Activated CD4-positive, alpha-beta T cell treated with anti-CD3 and anti-CD28 coated beads for 48 hours (primary cell): ENCODE measurements around the gene TCF3.
"Not testable (repeated sequence)": the region's sequence is repeated elsewhere in the genome, so short reads cannot be mapped to it uniquely, and the experiment has no call there.

Experiments
- DNase-seq: peaks from one replicate; pipeline ENCODE4 v3.0.0-alpha.2; 2020

TCF3 gene

DNA sequence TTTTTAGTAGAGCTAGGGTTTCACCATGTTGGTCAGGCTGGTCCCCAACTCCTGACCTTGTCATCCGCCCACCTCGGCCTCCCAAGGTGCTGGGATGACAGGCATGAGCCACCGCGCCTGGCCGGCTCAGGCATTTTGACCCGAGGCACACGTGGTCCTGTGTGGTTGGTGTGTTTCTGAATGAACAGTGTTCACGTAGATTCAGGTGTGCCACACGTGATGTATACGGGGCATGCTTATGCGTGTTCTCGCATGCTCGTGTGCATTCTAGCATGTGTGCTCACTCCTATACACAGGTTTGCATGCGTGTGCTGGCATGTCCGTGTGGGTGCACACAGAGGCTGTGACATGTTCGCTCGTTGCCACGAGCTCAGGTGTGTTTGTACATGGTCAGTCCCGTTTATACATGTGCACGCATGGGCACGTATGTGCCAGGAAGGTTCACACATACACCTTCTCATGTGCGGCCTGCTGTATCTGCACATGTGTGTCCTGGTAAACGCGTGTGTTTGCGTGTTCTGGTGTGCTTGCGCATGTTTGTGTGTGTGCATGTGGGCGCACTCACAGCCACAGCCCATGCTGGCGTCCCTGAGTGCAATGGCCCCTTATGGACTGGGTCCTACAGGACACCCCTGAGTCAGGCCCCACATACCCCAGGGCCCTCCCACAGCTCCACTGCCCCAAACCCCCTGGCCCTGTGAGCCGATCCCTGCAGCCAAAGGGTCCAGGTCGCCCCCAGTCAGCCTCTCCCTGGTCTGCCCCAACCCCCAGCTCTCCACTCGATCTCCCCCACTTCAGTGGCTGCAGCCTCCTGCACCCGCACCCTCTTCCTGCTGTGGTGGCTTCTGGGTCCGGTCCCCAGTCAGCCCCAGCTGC is 20.6 kb upstream of the TCF3 start:
- no peak for DNase-seq

GRCh38 chr19:1672038-1672768 is 19.8 kb upstream of the TCF3 start:
- DNase-seq = peak; percentile 68

GRCh38 chr19:1671716-1672037 is 19.3 kb upstream of the TCF3 start:
- no peak for DNase-seq

DNA sequence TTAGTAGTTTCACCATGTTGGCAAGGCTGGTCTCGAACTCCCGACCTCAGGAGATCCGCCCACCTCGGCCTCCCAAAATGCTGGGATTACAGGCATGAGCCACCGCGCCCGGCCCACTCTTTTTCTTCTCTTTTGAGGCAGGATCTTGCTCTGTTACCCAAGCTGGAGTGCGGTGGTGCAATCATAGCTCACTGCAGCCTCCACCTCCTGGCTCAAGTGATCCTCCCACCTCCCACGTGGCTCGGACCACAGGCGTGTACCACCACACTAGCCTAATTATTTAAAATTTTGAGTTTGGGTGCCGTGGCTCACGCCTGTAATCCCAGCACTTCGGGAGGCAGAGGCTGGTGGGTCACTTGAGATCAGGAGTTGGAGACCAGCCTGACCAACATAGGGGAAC is 18.3 kb upstream of the TCF3 start:
- DNase-seq = not testable (repeated sequence)

DNA sequence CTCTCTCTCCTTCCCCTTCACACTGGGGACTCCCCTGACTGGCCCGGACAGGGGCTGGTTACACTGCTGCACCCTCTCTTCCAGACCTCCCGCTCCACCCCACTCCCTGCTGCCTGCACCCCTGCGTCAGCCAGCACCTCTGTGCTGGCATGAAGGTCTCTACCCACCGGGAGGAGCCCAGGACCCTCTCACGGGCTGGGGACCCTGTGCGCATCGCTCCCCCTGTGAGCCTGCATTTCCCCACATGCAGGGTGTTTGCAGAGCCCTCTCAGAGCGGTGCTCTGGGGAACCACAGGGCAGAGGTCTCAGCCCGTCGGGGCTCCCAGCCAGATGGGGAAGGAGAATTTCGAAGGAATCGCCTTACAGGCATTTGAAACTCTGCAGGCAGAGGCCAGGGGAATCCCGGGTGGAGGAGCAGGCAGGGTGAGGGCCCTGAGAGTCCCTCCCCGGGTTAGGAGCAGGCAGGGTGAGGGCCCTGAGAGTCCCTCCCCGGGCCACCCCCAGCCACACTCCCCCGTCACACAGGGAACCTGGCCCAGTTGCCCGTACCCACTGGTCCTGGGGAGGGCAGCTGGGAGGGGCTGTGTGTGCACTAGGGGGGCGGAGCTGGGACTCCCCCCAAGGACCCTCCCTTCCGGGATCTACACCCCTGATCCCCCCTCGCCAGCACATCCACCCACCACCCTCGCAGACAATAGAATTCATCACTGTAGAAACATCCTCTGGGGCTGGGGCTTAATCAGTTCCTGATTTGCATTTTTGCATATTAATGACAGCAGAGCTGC is 16.3 kb upstream of the TCF3 start:
- no peak for DNase-seq

GRCh38 chr19:1668048-1668485 is 15.7 kb upstream of the TCF3 start:
- DNase-seq = no peak

DNA sequence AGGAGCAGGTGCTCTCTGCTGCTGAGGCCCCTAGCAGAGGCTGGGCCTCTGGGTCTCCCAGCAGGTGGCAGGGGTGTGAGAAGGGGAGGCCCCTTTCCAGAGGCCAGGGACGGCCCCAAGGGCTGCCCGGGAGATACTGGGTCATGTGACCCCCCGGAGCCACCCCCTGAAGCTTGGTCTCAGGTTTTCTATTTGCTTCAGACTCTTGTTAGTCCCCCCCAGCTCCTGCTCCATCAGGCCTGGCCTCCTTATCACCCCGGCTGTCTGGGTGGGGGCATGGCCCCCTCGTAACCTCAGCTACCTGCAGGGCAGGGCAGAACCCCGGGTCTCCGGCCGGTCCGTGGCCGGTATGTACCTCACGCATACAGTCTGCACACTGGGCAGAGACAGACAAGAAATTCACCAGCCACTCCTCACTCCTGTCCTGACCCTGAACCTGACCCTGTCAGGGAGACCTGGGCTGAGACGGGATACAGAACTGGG is 13.2 kb upstream of the TCF3 start:
- no peak for DNase-seq

GRCh38 chr19:1663852-1664251 is 11.4 kb upstream of the TCF3 start:
- peak; percentile 40 for DNase-seq

GRCh38 chr19:1663227-1663626 is 10.8 kb upstream of the TCF3 start:
- DNase-seq = not testable (repeated sequence)

GRCh38 chr19:1661995-1662394 is 9.6 kb upstream of the TCF3 start:
- DNase-seq = no peak

DNA sequence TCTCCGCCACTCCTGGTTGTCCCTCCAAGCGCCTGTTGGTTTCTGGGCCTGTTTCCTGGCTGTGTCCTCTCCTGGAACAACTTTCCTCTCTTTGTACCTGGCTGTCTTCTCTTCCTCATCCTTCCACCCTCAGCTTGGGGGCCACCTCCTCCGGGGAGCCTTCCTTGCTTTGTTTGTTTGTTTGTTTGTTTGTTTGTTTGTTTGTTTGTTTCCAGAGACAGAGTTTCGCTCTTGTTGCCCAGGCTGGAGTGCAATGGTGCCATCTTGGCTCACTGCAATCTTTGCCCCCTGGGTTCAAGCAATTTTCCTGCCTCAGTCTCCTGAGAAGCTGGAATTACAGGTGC is 6.6 kb upstream of the TCF3 start:
- DNase-seq = no peak

- no peak for DNase-seq
Observed at GRCh38 chr19:1658150-1659083, 6.0 kb upstream of the TCF3 start.

DNA sequence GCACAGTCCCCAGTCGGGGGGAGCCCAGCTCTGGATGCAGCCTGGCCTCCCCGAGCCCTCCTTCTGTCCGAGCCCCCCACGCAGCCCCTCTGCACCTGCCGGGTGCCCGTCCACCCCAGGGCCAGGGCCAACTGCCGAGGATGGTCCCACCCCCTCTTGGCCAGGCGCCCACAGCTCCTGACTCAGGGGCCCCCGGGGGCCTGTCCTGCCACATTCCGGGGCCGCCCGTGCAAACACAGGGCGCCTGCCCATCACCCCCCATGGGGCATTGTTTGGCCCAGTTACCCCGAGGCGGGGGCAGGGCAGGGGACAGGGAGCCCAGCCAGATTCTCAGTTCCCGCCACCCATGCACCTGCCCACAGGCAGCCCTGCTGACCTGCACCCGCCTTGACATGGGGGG is 5.3 kb upstream of the TCF3 start:
- no peak for DNase-seq

GRCh38 chr19:1656988-1657536 is 4.6 kb upstream of the TCF3 start:
- DNase-seq = no peak

DNA sequence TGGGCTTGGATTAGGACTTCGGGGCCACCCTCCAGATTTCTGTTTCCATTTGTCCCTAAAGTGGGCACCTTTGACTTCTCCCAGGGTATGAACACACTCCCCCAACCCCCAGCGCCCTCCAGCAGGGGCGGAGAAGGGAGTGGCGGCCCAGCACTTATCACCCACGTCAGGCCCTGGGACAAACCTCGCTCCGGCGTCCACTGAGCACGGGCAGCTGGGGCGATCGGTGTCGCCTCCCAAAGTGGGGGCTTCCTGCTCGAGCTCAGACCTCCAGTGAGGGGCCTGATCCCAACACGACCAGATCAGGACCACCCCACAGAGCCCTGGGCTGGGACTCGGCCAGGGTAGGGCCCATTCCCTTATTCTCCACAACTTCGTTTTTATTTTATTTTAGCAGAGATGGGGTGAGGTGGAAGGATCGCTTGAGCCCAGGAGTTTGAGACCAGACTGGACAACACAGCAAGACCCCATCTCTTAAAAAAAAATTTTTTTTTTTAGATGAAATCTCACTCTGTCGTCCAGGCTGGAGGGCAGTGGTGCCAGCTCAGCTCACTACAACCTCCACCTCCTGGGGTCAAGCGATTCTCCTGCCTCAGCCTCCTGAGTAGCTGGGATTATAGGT is 3.7 kb upstream of the TCF3 start:
- no peak for DNase-seq

DNA sequence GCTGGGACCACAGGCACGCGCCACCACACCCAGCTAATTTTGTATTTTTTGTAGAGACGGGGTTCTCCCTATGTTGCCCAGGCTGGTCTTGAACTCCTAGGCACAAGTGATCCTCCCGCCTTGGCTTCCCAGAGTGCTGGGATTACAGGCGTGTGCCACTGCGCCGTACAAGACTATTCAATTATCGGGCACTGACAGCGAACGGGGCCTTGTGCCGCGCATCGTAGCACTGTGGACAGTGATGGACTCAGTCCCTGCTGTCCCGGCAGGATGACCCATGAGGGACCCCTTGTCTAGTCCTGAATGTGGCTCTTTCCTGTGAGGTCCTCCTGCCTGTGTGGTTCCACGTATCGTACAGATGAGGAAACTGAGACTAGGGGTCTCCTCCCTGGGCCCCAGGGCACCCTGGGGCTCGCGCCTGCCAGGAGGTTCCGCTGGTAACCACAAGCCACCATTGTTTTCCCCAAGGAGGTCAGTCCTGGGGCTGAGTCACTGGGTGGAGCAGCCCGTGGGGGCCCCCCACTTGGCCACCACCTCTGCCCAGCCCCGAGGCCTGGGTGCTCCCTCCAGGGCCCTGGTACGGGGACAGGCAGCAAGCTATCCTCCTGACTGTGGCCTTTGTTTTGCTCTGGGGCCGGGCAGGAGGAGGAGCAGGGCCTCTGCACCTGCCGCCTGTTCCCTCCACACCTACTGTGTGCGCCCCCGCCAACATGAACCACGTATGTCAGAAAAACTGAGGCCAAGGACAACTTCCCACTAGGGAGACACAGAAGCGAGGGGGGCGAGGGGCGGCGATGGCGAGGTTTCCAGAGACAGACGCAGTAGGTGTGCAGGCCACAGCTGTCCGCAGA is 2.9 kb upstream of the TCF3 start:
- DNase-seq = no peak

- no peak for DNase-seq
Observed at GRCh38 chr19:1654178-1654792, 1.9 kb upstream of the TCF3 start.

GRCh38 chr19:1653300-1653628 is 849 bp upstream of the TCF3 start:
- DNase-seq = no peak

DNA sequence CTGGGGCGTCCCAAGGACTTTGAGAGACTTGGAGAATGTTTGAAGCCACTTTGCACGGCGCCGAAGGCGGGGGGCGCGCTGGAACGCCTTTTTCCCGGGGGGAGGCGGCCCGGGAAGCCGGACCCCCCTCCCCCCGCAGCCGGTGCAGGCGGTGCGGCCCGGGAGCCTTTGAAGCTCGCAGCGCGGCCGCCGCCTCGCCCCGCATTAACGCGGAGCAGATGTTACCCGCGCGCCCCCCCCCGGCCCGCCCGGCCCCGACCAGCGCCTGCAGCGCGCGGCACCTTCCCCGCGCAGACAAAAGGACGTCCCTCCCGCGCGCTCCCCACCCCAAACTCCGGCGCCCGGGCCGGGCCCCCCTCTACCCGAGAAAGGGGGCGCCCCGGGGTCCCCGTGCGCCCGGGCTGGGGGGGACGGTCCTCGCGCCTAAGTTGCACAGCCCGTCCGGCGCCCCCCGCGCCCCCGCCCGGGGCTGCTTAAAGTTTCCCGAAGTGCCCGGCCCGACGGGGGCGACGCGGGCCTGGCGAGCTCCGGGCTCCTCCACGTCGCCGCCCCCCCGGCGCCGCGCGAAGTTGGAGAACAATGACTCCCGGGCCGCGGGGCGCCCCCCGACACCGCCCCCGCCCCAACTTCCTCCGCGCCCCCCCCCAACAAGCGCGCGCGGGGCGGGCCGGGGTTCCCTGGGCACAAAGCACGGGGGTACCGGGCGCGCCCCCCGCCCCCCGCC is 685 bp downstream of the TCF3 start:
- peak; percentile 58 for DNase-seq
